Vagina (tissue), 2 donors: ENCODE data around the gene SPNS3.

Source experiments
- POLR2A ChIP-seq, 2 donors: fragments of 450-650 bp; IDR thresholded peaks; one replicate each; pipeline ENCODE4 v1.6.1; 2017; ENCODE audit warnings: antibody characterized with exemption in 2 of 2, mild to moderate bottlenecking in 2 of 2, moderate library complexity in 2 of 2
- POLR2AphosphoS5 ChIP-seq, 2 donors: sonication (generic); formaldehyde crosslinking; IDR thresholded peaks; one replicate each; pipeline ENCODE4 v1.9.0; 2017; ENCODE audit warnings: antibody characterized with exemption in 2 of 2, mild to moderate bottlenecking in 2 of 2, low read depth in 1 of 2; ENCODE audit not compliant: insufficient read depth in 1 of 2
- TF ChIP-seq, protein P1 (sequence below), 3 experiments: fragments of 450-650 bp in 2 of 3; fragments of 200-600 bp in 1 of 3; sonication (generic) in 1 of 3; IDR thresholded peaks; one replicate each; pipeline ENCODE4 v1.5.1; 2017 to 2019; ENCODE audit warnings: antibody characterized with exemption in 3 of 3, mild to moderate bottlenecking in 2 of 3, moderate library complexity in 2 of 3

DNA sequence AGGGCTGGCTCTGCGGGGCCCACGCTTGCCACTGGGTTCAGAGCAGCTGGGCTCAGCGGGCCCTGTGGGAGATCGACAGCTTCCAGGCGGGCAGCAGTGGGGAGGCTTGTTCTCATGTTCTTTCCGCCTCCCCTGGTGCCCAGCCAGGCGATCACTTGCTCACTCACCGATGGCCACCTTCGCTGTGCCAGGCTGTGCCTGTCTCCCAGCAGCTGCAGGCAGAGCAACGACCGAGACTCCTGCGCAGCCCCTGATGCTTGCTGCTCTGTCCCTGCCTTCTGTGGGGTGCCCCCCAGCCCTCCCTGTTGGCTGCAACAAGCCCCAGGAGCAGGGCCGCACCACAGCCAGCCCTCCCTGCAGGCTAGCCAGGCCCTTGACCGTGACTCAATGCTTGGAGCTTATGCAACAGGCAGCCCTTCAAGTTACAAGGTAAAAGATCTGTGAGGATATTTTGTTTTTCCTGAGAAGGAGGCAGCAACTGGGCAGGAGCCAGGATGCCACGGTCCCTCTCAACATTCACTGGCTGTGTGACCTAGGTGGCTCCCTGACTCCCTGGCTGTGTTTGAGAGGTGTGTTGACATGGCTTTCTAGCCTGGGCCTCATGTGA, 55.4 kb downstream of the SPNS3 start:
- no peak for TF ChIP-seq POLR2A (IDR thresholded peaks at IDR 0.05)
- TF ChIP-seq, protein P1, sequence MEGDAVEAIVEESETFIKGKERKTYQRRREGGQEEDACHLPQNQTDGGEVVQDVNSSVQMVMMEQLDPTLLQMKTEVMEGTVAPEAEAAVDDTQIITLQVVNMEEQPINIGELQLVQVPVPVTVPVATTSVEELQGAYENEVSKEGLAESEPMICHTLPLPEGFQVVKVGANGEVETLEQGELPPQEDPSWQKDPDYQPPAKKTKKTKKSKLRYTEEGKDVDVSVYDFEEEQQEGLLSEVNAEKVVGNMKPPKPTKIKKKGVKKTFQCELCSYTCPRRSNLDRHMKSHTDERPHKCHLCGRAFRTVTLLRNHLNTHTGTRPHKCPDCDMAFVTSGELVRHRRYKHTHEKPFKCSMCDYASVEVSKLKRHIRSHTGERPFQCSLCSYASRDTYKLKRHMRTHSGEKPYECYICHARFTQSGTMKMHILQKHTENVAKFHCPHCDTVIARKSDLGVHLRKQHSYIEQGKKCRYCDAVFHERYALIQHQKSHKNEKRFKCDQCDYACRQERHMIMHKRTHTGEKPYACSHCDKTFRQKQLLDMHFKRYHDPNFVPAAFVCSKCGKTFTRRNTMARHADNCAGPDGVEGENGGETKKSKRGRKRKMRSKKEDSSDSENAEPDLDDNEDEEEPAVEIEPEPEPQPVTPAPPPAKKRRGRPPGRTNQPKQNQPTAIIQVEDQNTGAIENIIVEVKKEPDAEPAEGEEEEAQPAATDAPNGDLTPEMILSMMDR (IDR thresholded peaks at IDR 0.05), result no peak
- TF ChIP-seq POLR2AphosphoS5 (IDR thresholded peaks at IDR 0.05; ENCODE audit: insufficient read depth in 1 of 2, low read depth in 1 of 2), result no peak
